K562 (cell line): ENCODE results near the gene SPATA3. TPM values are rescaled to one million over a fixed set of nuclear protein-coding genes. Genes with fewer than 3 reads are reported as not detected.

Experiments used
- ATAC-seq: fragments of 200-7000 bp; cut with Tn5 transposase; 3 replicates; pipeline ENCODE4 v1.9.1; 2020; ENCODE audit warnings: moderate library complexity
- BruUV-seq: library from RNA; stranded (reverse); fragments of 400-500 nt; replicated peaks from 2 replicates; lab custom pipeline; 2021; lab: Mats Ljungman, UMichigan
- CTCF ChIA-PET: fragments of 300-600 bp; formaldehyde crosslinking; extraction: SDS; loops from one replicate; lab custom pipeline; 2021; ENCODE audit warnings: low intra/inter-chr PET ratio; lab: Yijun Ruan, JAX
- POLR2A ChIA-PET: fragments of 300-600, 350-650 bp; sonication (Branson Sonifier 250); formaldehyde crosslinking; extraction: SDS; loops from one replicate; lab custom pipeline; 2021; ENCODE audit warnings: antibody characterized with exemption, inconsistent platforms; lab: Yijun Ruan, JAX
- DNase-seq, 4 experiments: peaks; one replicate each; pipeline versions ENCODE4 v3.0.0 to v3.0.0-alpha.2; 2011 to 2018; ENCODE audit warnings: low spot score in 3 of 4, mixed read lengths in 3 of 4; ENCODE audit errors: extremely low read depth in 1 of 4
- FAIRE-seq: peaks from 2 replicates; lab custom pipeline; 2011; peaks lifted over from hg19 to GRCh38; lab: Jason Lieb, UNC
- H2AFZ ChIP-seq: 2 replicates; pipeline ENCODE4 v1.6.0; 2011; ENCODE audit warnings: low read depth, low read length, control low read depth, inconsistent platforms
- H3K27ac ChIP-seq: fragments of 200-600 bp; 3 replicates; pipeline ENCODE4 v1.8.0; 2011; ENCODE audit warnings: low read depth, mild to moderate bottlenecking, control low read depth, inconsistent platforms, low read length, moderate library complexity, mixed read lengths; ENCODE audit errors: extremely low read depth
- H3K27me3 ChIP-seq, 2 experiments: fragments of 300-600 bp in 1 of 2; 2 replicates in 1 of 2; 3 replicates in 1 of 2; pipeline versions ENCODE4 v1.6.0 to v1.8.0; 2011; ENCODE audit warnings: inconsistent platforms in 2 of 2, low read length in 2 of 2, mild to moderate bottlenecking in 1 of 2, mixed read lengths in 1 of 2, moderate library complexity in 1 of 2; ENCODE audit not compliant: control insufficient read depth in 2 of 2, insufficient read depth in 2 of 2
- H3K36me3 ChIP-seq: fragments of 300-600 bp; 3 replicates; pipeline ENCODE4 v1.8.0; 2011; ENCODE audit warnings: mild to moderate bottlenecking, low read length, inconsistent platforms; ENCODE audit not compliant: control insufficient read depth, insufficient read depth
- H3K4me1 ChIP-seq, 2 experiments: fragments of 200-600 bp in 1 of 2; replicated peaks in 1 of 2; 2 replicates in 1 of 2; 3 replicates in 1 of 2; pipeline versions ENCODE4 v1.5.1 to v1.8.0; 2011; ENCODE audit warnings: inconsistent platforms in 2 of 2, low read length in 2 of 2, mild to moderate bottlenecking in 1 of 2, mixed read lengths in 1 of 2, moderate library complexity in 1 of 2; ENCODE audit not compliant: control insufficient read depth in 2 of 2, insufficient read depth in 2 of 2
- H3K4me2 ChIP-seq: 2 replicates; pipeline ENCODE4 v1.6.1; 2011; ENCODE audit warnings: low read length, control low read depth, inconsistent platforms, mixed read lengths; ENCODE audit not compliant: insufficient read depth
- H3K4me3 ChIP-seq: fragments of 200-600 bp; sonication (generic), shearing (Covaris generic); 2 replicates; pipeline ENCODE4 v1.5.1; 2016; ENCODE audit warnings: control low read depth, inconsistent platforms
- H3K79me2 ChIP-seq: fragments of 200-600 bp; 3 replicates; pipeline ENCODE4 v1.8.0; 2011; ENCODE audit warnings: low read length, inconsistent platforms; ENCODE audit not compliant: control insufficient read depth, insufficient read depth
- H3K9ac ChIP-seq, 2 experiments: 2 replicates each; pipeline versions ENCODE4 v1.6.0 to v1.6.1; 2011; ENCODE audit warnings: low read depth in 2 of 2, low read length in 2 of 2, control low read depth in 1 of 2, inconsistent platforms in 1 of 2, mild to moderate bottlenecking in 1 of 2, mixed read lengths in 1 of 2; ENCODE audit not compliant: insufficient read depth in 1 of 2
- H3K9me1 ChIP-seq: one replicate; pipeline ENCODE4 v1.6.0; 2011; ENCODE audit warnings: inconsistent platforms, mild to moderate bottlenecking, low read length, moderate library complexity; ENCODE audit not compliant: control insufficient read depth, insufficient read depth
- H3K9me3 ChIP-seq: replicated peaks from 2 replicates; pipeline ENCODE4 v1.5.1; 2011; ENCODE audit warnings: low read depth, low read length, inconsistent platforms; ENCODE audit not compliant: control insufficient read depth, insufficient read depth
- H4K20me1 ChIP-seq: replicated peaks from 2 replicates; pipeline ENCODE4 v1.6.1; 2011; ENCODE audit warnings: low read length, inconsistent platforms, mixed read lengths; ENCODE audit not compliant: control insufficient read depth, insufficient read depth
- BACH1 ChIP-seq: fragments of 200-800 bp; sonication (Bioruptor generic); IDR thresholded peaks from 2 replicates; pipeline ENCODE4 v1.6.1; 2016; ENCODE audit warnings: missing genetic modification characterization, missing compliant biosample characterization
- GATA2 ChIP-seq: sonication (generic); formaldehyde crosslinking; IDR thresholded peaks from 2 replicates; pipeline ENCODE4 v1.4.0; 2020; ENCODE audit warnings: mild to moderate bottlenecking, missing genetic modification reagents
- NCOA2 ChIP-seq, 2 experiments: fragments of 450-650 bp; IDR thresholded peaks; 2 replicates each; pipeline ENCODE4 v1.6.1; 2018; ENCODE audit warnings: mild to moderate bottlenecking in 2 of 2, moderate library complexity in 1 of 2; ENCODE audit not compliant: partially characterized antibody in 2 of 2
- NR2F6 ChIP-seq: fragments of 450-650 bp; formaldehyde crosslinking; IDR thresholded peaks from 2 replicates; pipeline ENCODE4 v1.4.0; 2020; ENCODE audit warnings: mild to moderate bottlenecking
- RBBP5 ChIP-seq: fragments of 200-600 bp; sonication (generic); IDR thresholded peaks from 2 replicates; pipeline ENCODE4 v1.6.1; 2012; ENCODE audit warnings: borderline replicate concordance, mild to moderate bottlenecking, low read length, control low read depth, inconsistent platforms; ENCODE audit not compliant: insufficient read depth, poor library complexity, severe bottlenecking
- RFX1 ChIP-seq: fragments of 450-650 bp; IDR thresholded peaks from 2 replicates; pipeline ENCODE4 v1.6.1; 2016; ENCODE audit warnings: mild to moderate bottlenecking, moderate library complexity
- SNIP1 ChIP-seq: fragments of 450-650 bp; IDR thresholded peaks from 2 replicates; pipeline ENCODE4 v1.7.1; 2017; ENCODE audit warnings: low read depth, mild to moderate bottlenecking
- STAT5B ChIP-seq: fragments of 250-450 bp; sonication (Bioruptor Pico); IDR thresholded peaks from 2 replicates; pipeline ENCODE4 v1.8.0; 2021; ENCODE audit warnings: mild to moderate bottlenecking, inconsistent platforms
- TRIM25 ChIP-seq: fragments of 450-650 bp; IDR thresholded peaks from 2 replicates; pipeline ENCODE4 v1.7.0; 2016; ENCODE audit warnings: borderline replicate concordance
- USF1 ChIP-seq: sonication (generic); formaldehyde crosslinking; IDR thresholded peaks from 2 replicates; pipeline ENCODE4 v1.9.0; 2022; ENCODE audit warnings: mild to moderate bottlenecking, missing genetic modification reagents
- ZBTB1 ChIP-seq: sonication (generic); formaldehyde crosslinking; IDR thresholded peaks from 2 replicates; pipeline ENCODE4 v1.8.1; 2023; ENCODE audit warnings: missing genetic modification reagents, low read depth, mild to moderate bottlenecking, borderline replicate concordance
- ZFP36 ChIP-seq: fragments of 150-350 bp; IDR thresholded peaks from 2 replicates; pipeline ENCODE4 v1.6.1; 2018; ENCODE audit warnings: low read length, low read depth; ENCODE audit not compliant: partially characterized antibody
- ZFPM2 ChIP-seq: fragments of 250-450 bp; sonication (Bioruptor Pico); IDR thresholded peaks from 2 replicates; pipeline ENCODE4 v1.5.1; 2022; ENCODE audit warnings: mild to moderate bottlenecking
- WGBS: fragments of 100-300 bp; shearing (Covaris generic); methylation state at CpG from one replicate; pipeline ENCODE4 v1.1.6; 2016; ENCODE audit warnings: low coverage, mixed read lengths; ENCODE audit not compliant: insufficient coverage; ENCODE audit errors: missing lambda C conversion rate; 5-methylcytosine and 5-hydroxymethylcytosine counted together
- in situ Hi-C: fragments of 300-500 bp; cut with MboI; formaldehyde crosslinking; loops from 4 replicates; pipeline ENCODE4 v1.15.0; 2018; ENCODE audit warnings: inconsistent platforms, mixed read lengths
- intact Hi-C: fragments of 100-400 bp; cut with micrococcal nuclease; formaldehyde crosslinking; loops from 2 replicates; pipeline ENCODE4 v1.14.2; 2022
- polyA plus RNA-seq, 8 experiments: library from polyadenylated mRNA; depleted of rRNA in 4 of 8; stranded (reverse) in 5 of 8; unstranded in 3 of 8; fragments of >200 nt; fragmentation: Nextera tagmentation in 2 of 8; fragmentation: Illumina TruSeq in 1 of 8; extraction: Ambion mirVana in 2 of 8; extraction: Trizol in 1 of 8; gene quantifications; 2 replicates each; pipeline versions ENCODE4 v1.2.1 to v1.2.3, GENCODE V29; 2011 to 2014; ENCODE audit warnings: inconsistent platforms in 1 of 8, missing spikeins in 1 of 8
- total RNA-seq, 7 experiments: library from RNA; depleted of rRNA in 6 of 7; stranded (reverse); fragments of >200 nt in 6 of 7; fragmentation: Illumina TruSeq in 2 of 7; extraction: Trizol in 2 of 7; gene quantifications; 2 replicates each; pipeline versions ENCODE4 v1.2.1 to v1.2.3, GENCODE V29; 2011 to 2021; ENCODE audit warnings: low replicate concordance in 1 of 7
- TF ChIP-seq, protein P1 (sequence below): fragments of 250-450 bp; sonication (Bioruptor Pico); IDR thresholded peaks from 2 replicates; pipeline ENCODE4 v1.4.0; 2020

SPATA3 gene
- total and polyA plus RNA-seq, 9 of the 15 experiments (the other 6 are each of a cell fraction or from before 2014, with no cell fraction given), result not detected

- peaks cover 4 to 33% of the 10 kb centered on the region in 2 experiments; a peak in 2 of 5 replicates for H3K27me3 ChIP-seq
- TF ChIP-seq RBBP5 (no peak), ZBTB1 (CRISPR knock-in tag) (no peak), STAT5B (CRISPR knock-in tag) (no peak), GATA2 (CRISPR knock-in tag) (no peak), SNIP1 (no peak), BACH1 (tag) (no peak)
- no peak for ATAC-seq
- BruUV-seq, result no TSS peak
- intact Hi-C loops (no loop called here), in situ Hi-C loops (no loop called here)
- H3K4me2 ChIP-seq, result no peak overlapping the region
- WGBS, result 3% methylated on average over 9 of the region's 10 CpGs
- H3K9me3 ChIP-seq, result no peaks in the 10 kb centered on the region
- H3K9ac ChIP-seq, result no peak overlapping the region
- no peaks in the 10 kb centered on the region for H4K20me1 ChIP-seq
- no peak overlapping the region for H2AFZ ChIP-seq
- no peak overlapping the region for H3K27ac ChIP-seq
- no peaks in the 10 kb centered on the region for H3K36me3 ChIP-seq
- POLR2A ChIA-PET, result no interaction called here
- H3K4me1 ChIP-seq, result no peaks in the 10 kb centered on the region
- CTCF ChIA-PET, result no interaction called here
- DNase-seq, result no peak
- no peaks in the 10 kb centered on the region for H3K9me1 ChIP-seq
- no peaks in the 10 kb centered on the region for H3K79me2 ChIP-seq
- no peak overlapping the region for H3K4me3 ChIP-seq
- no peak for FAIRE-seq
These were observed 6.7 kb downstream of the SPATA3 start for GRCh38 chr2:231002641-231003040.

GRCh38 chr2:231003186-231003585 lies 7.3 kb downstream of the SPATA3 start:
- peaks cover 4 to 38% of the 10 kb centered on the region in 2 experiments; a peak in 3 of 5 replicates for H3K27me3 ChIP-seq
- no peak overlapping the region for H2AFZ ChIP-seq
- no peaks in the 10 kb centered on the region for H3K9me3 ChIP-seq
- BruUV-seq, result no TSS peak
- DNase-seq, result no peak
- H3K36me3 ChIP-seq, result no peaks in the 10 kb centered on the region
- H3K9me1 ChIP-seq, result no peaks in the 10 kb centered on the region
- no peak for ATAC-seq
- FAIRE-seq, result no peak
- no peak overlapping the region for H3K4me2 ChIP-seq
- 0% methylated on average over 1 of the region's 2 CpGs for WGBS
- ChIA-PET POLR2A (no interaction called here), CTCF (no interaction called here)
- no peaks in the 10 kb centered on the region for H4K20me1 ChIP-seq
- H3K4me1 ChIP-seq, result no peaks in the 10 kb centered on the region
- no peak overlapping the region for H3K9ac ChIP-seq
- in situ Hi-C loops, result no loop called here
- H3K79me2 ChIP-seq, result no peaks in the 10 kb centered on the region
- H3K27ac ChIP-seq, result no peak overlapping the region
- no peak overlapping the region for H3K4me3 ChIP-seq
- intact Hi-C loops, result no loop called here
- TF ChIP-seq ZFPM2 (no peak), TRIM25 (no peak), RFX1 (no peak), ZFP36 (no peak), USF1 (CRISPR knock-in tag) (no peak), NCOA2 (IDR thresholded peaks at IDR 0.05; ENCODE audit: partially characterized antibody in 2 of 2) (no peak), NR2F6 (no peak)
- TF ChIP-seq, protein P1, sequence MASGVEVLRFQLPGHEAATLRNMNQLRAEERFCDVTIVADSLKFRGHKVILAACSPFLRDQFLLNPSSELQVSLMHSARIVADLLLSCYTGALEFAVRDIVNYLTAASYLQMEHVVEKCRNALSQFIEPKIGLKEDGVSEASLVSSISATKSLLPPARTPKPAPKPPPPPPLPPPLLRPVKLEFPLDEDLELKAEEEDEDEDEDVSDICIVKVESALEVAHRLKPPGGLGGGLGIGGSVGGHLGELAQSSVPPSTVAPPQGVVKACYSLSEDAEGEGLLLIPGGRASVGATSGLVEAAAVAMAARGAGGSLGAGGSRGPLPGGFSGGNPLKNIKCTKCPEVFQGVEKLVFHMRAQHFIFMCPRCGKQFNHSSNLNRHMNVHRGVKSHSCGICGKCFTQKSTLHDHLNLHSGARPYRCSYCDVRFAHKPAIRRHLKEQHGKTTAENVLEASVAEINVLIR (CRISPR knock-in tag), result no peak
